ENCODE measurements around the gene RGMA. TPM values are rescaled to one million over a fixed set of nuclear protein-coding genes. Genes with fewer than 3 reads are reported as not detected.

Gene RGMA
- total RNA-seq, 2 donors from 2014 or later, result 22.1 to 55.7 TPM

DNA sequence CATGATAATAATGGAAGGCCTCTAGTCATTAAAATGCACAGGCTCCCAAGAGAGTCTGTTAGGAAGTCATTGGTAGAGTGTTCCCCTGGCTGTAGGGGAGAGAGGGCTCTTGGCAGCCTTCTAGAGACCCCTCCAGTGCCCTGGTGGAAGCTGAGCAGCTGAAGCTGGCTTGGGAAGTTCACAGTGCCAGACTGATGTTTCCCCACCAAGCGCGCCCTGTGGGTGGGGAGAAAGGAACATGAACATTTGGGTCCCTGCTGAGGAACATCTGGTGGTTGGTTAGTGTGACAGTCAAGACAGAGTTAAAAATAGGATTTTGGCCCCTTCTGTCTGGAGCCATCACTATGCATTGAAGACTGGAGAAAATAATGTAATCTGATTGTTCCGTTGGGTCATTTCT lies 37.1 kb upstream of the RGMA start:
- no peaks in the 10 kb centered on the region for H3K9me3 ChIP-seq
- H3K4me3 ChIP-seq, result no peak overlapping the region
- DNase-seq (ENCODE audit: low spot score) (no peak), ATAC-seq (ENCODE audit: insufficient number of reproducible peaks, low FRiP score, low read depth) (no peak)
- TF ChIP-seq, protein P1, sequence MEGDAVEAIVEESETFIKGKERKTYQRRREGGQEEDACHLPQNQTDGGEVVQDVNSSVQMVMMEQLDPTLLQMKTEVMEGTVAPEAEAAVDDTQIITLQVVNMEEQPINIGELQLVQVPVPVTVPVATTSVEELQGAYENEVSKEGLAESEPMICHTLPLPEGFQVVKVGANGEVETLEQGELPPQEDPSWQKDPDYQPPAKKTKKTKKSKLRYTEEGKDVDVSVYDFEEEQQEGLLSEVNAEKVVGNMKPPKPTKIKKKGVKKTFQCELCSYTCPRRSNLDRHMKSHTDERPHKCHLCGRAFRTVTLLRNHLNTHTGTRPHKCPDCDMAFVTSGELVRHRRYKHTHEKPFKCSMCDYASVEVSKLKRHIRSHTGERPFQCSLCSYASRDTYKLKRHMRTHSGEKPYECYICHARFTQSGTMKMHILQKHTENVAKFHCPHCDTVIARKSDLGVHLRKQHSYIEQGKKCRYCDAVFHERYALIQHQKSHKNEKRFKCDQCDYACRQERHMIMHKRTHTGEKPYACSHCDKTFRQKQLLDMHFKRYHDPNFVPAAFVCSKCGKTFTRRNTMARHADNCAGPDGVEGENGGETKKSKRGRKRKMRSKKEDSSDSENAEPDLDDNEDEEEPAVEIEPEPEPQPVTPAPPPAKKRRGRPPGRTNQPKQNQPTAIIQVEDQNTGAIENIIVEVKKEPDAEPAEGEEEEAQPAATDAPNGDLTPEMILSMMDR (IDR thresholded peaks at IDR 0.05), result no peak
- no peak overlapping the region for H3K27ac ChIP-seq
- no peaks in the 10 kb centered on the region for H3K27me3 ChIP-seq (replicated peaks; ENCODE audit: insufficient read depth)
- H3K4me1 ChIP-seq (ENCODE audit: control insufficient read depth in 1 of 2, low read depth in 2 of 2), result no peaks in the 10 kb centered on the region
- H3K36me3 ChIP-seq, result no peaks in the 10 kb centered on the region

DNA sequence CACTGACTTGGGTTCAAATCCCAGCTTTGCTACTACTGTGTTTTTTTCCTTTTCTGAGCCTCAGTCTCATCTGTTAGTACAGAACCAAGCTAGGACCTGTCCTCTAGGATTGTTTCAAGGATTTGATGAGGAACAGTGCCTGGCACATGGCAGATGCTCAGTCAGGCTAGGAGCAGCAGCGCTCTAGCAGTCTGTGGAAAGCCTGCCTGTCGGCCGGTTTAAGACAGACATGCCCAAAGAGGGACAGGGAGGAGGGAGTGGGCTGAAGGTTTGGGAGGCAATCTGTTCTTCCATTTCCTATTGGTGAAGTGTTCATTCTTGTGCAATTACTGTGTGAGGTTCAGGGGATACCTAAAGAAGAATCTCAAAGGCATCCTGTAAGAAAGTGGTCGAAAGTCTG lies 35.1 kb upstream of the RGMA start:
- no peak for ATAC-seq (ENCODE audit: insufficient number of reproducible peaks, low FRiP score, low read depth)
- TF ChIP-seq, protein P1 (IDR thresholded peaks at IDR 0.05), result no peak

DNA sequence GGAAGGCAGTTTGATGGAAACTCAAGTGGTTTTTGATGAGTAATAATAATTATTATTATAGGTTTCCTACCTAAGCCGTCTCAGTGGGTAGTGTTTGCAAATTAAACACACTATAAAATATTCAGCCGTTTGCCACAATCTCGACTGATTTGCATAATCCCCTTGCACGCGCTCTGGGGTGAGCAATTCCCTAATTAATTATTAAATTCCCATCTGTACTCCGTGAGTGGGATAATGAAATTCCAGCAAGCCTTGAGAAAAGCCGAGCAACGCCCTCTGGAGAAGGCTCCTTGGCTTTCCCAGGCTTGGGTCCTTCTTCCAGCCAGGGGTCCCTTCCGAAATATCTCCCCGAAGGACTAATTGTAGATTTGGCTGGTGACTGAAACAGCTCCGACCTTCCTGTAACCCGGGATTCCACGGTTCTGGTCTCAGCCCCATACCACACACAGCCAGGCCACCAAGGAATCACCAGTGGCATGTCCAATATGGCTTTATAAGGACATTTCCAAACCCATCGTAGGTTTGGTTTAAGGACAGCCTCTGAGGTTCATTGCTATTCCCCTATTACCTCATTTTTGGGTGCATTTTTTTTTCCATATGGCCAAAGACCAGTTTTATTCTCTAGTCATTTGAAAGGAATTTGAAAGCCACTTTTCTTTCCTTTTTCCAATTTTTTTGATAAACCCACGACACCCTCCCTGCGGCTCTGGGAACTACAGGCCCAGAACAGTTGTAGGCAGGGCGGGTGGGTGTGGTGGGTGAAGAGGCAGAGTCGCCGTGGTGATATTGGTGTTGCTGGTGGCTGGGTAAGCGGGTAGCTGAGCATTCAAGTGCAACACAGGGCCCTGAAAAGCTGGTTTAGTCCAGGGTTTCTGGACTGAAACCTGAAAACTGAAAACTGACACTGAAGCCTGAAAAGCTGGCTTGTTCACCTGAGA lies 33.2 kb upstream of the RGMA start:
- Histone ChIP-seq H3K27me3 (replicated peaks; ENCODE audit: insufficient read depth) (no peaks in the 10 kb centered on the region), H3K4me1 (ENCODE audit: control insufficient read depth in 1 of 2, low read depth in 2 of 2) (no peaks in the 10 kb centered on the region)

More for the DNA sequence above, 35.1 kb upstream of the RGMA start:
- no peak overlapping the region for H3K4me3 ChIP-seq
- H3K27me3 ChIP-seq (replicated peaks; ENCODE audit: insufficient read depth), result no peaks in the 10 kb centered on the region
- H3K27ac ChIP-seq, result no peak overlapping the region
- no peaks in the 10 kb centered on the region for H3K9me3 ChIP-seq
- DNase-seq (ENCODE audit: low spot score), result no peak
- no peaks in the 10 kb centered on the region for H3K36me3 ChIP-seq
- H3K4me1 ChIP-seq (ENCODE audit: control insufficient read depth in 1 of 2, low read depth in 2 of 2), result no peaks in the 10 kb centered on the region

DNA sequence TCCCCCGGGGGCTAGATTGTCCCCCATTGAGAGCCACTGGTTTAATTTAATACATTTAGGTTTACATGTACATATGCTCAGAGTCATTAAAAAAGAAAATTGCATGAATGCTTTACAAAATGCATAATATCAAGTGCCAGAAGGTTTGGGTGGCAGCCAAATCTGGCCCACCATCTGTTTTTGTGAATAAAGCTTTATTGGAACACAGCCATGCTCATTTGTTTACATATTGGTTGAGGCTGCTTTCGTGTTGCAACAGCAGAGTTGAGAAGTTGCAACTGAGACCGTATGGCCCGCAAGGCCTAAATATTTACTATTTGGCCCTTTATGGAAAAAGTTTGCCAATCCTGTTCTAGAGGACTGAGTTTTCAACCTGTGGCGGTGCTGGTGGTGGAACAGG lies 32.1 kb upstream of the RGMA start:
- no peaks in the 10 kb centered on the region for H3K9me3 ChIP-seq
- H3K36me3 ChIP-seq, result no peaks in the 10 kb centered on the region
- TF ChIP-seq, protein P1 (IDR thresholded peaks at IDR 0.05), result no peak
- H3K4me1 ChIP-seq (ENCODE audit: control insufficient read depth in 1 of 2, low read depth in 2 of 2), result no peaks in the 10 kb centered on the region
- ATAC-seq (ENCODE audit: insufficient number of reproducible peaks, low FRiP score, low read depth) (no peak), DNase-seq (ENCODE audit: low spot score) (no peak)
- no peak overlapping the region for H3K27ac ChIP-seq
- H3K4me3 ChIP-seq, result no peak overlapping the region
- H3K27me3 ChIP-seq (replicated peaks; ENCODE audit: insufficient read depth), result no peaks in the 10 kb centered on the region

More for the DNA sequence above, 33.2 kb upstream of the RGMA start:
- no peaks in the 10 kb centered on the region for H3K36me3 ChIP-seq
- no peak overlapping the region for H3K27ac ChIP-seq
- ATAC-seq (ENCODE audit: insufficient number of reproducible peaks, low FRiP score, low read depth), result no peak
- no peak for DNase-seq (ENCODE audit: low spot score)
- H3K4me3 ChIP-seq, result no peak overlapping the region
- H3K9me3 ChIP-seq, result no peaks in the 10 kb centered on the region
- TF ChIP-seq, protein P1 (IDR thresholded peaks at IDR 0.05), result no peak

DNA sequence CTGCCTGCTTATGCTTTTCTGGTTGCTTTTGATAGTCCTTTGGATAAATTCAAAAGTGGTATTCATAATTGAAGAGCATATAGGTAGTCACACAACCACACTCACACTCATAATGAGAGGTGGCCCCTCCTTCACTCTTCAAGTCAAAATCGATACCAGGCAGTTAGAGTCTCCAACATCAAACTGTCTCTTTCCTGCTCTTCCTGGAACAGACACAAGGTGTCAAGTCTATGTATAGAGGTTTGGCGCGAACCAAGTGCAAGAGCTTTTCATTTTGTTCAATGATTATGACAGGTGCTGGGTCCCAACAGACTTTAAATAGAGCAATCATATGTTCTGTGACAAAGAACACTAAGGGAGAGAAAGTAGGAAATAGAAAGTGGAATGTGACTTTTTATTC lies 29.9 kb upstream of the RGMA start:
- Histone ChIP-seq H3K36me3 (no peaks in the 10 kb centered on the region), H3K27ac (no peak overlapping the region), H3K4me1 (ENCODE audit: control insufficient read depth in 1 of 2, low read depth in 2 of 2) (no peaks in the 10 kb centered on the region), H3K27me3 (replicated peaks; ENCODE audit: insufficient read depth) (no peaks in the 10 kb centered on the region), H3K9me3 (no peaks in the 10 kb centered on the region), H3K4me3 (no peak overlapping the region)
- ATAC-seq (ENCODE audit: insufficient number of reproducible peaks, low FRiP score, low read depth), result no peak
- TF ChIP-seq, protein P1 (IDR thresholded peaks at IDR 0.05), result no peak
- DNase-seq (ENCODE audit: low spot score), result no peak

All from thoracic aorta (tissue), 2 donors.